Liver (tissue), 9 donors: Measurements from ENCODE around the gene TLE4. TPM values are rescaled to one million over a fixed set of nuclear protein-coding genes. Genes with fewer than 3 reads are reported as not detected.
"Not testable (repeated sequence)": the region's sequence is repeated elsewhere in the genome, so short reads cannot be mapped to it uniquely, and the experiment has no call there.

Experiments
- DNase-seq: peaks from one replicate; pipeline ENCODE4 v3.0.0-alpha.2; 2017; ENCODE audit warnings: low spot score
- H3K27ac ChIP-seq, 2 donors: one replicate each; pipeline ENCODE4 v1.7.0; 2013; ENCODE audit warnings: inconsistent platforms in 2 of 2, low read length in 2 of 2, control low read depth in 1 of 2, low read depth in 1 of 2, mild to moderate bottlenecking in 1 of 2
- H3K27me3 ChIP-seq, 4 donors: one replicate each; pipeline versions ENCODE4 v1.6.1 to v1.7.0; 2013; ENCODE audit warnings: low read length in 3 of 4, inconsistent platforms in 1 of 4, mild to moderate bottlenecking in 1 of 4, moderate library complexity in 1 of 4; ENCODE audit not compliant: control insufficient read depth in 4 of 4, insufficient read depth in 4 of 4
- H3K36me3 ChIP-seq, 4 donors: one replicate each; pipeline versions ENCODE4 v1.6.1 to v1.7.0; 2013; ENCODE audit warnings: low read length in 3 of 4, mild to moderate bottlenecking in 3 of 4, low read depth in 1 of 4, moderate library complexity in 1 of 4; ENCODE audit not compliant: control insufficient read depth in 4 of 4, insufficient read depth in 3 of 4
- H3K4me1 ChIP-seq, 4 donors: one replicate each; pipeline versions ENCODE4 v1.6.1 to v1.7.0; 2013; ENCODE audit warnings: low read length in 3 of 4, mild to moderate bottlenecking in 3 of 4, moderate library complexity in 1 of 4; ENCODE audit not compliant: control insufficient read depth in 4 of 4, insufficient read depth in 4 of 4
- H3K4me3 ChIP-seq, 3 donors: one replicate each; pipeline versions ENCODE4 v1.6.1 to v1.7.0; 2013; ENCODE audit warnings: low read length in 3 of 3, control low read depth in 1 of 3, low read depth in 1 of 3, mild to moderate bottlenecking in 1 of 3
- H3K9ac ChIP-seq, 2 donors: one replicate each; pipeline ENCODE4 v1.7.0; 2013; ENCODE audit warnings: low read length in 2 of 2, mild to moderate bottlenecking in 2 of 2, moderate library complexity in 2 of 2, control low read depth in 1 of 2, low read depth in 1 of 2
- H3K9me3 ChIP-seq, 4 donors: one replicate each; pipeline versions ENCODE4 v1.6.1 to v1.7.0; 2013; ENCODE audit warnings: low read length in 3 of 4; ENCODE audit not compliant: control insufficient read depth in 4 of 4
- ATF3 ChIP-seq: IDR thresholded peaks from 2 replicates; pipeline ENCODE4 v1.6.1; 2016; ENCODE audit warnings: antibody characterized with exemption
- EGR1 ChIP-seq, 2 donors: IDR thresholded peaks; 2 replicates each; pipeline ENCODE4 v1.6.1; 2016 to 2018; ENCODE audit warnings: antibody characterized with exemption in 2 of 2, low read depth in 2 of 2
- FOXA1 ChIP-seq: IDR thresholded peaks from 2 replicates; pipeline ENCODE4 v1.6.1; 2016; ENCODE audit warnings: antibody characterized with exemption
- GABPA ChIP-seq, 2 donors: IDR thresholded peaks in 1 of 2; conservative IDR thresholded peaks in 1 of 2; 2 replicates each; pipeline ENCODE4 v1.6.1; 2016; ENCODE audit warnings: antibody characterized with exemption in 2 of 2, mild to moderate bottlenecking in 1 of 2, moderate library complexity in 1 of 2
- HNF4A ChIP-seq, 2 donors: conservative IDR thresholded peaks; 2 replicates each; pipeline ENCODE4 v1.6.1; 2016; ENCODE audit warnings: antibody characterized with exemption in 2 of 2, mild to moderate bottlenecking in 2 of 2
- RAD21 ChIP-seq, 2 donors: IDR thresholded peaks; 2 replicates each; pipeline ENCODE4 v1.6.1; 2016; ENCODE audit warnings: antibody characterized with exemption in 2 of 2, mild to moderate bottlenecking in 2 of 2
- TAF1 ChIP-seq: conservative IDR thresholded peaks from 2 replicates; pipeline ENCODE4 v1.6.1; 2016; ENCODE audit warnings: antibody characterized with exemption, mild to moderate bottlenecking
- WGBS: extraction: QIAGEN DNeasy Blood & Tissue Kit; methylation state at CpG from one replicate; pipeline ENCODE4 v1.1.7; 2013; 5-methylcytosine and 5-hydroxymethylcytosine counted together
- polyA plus RNA-seq, 2 donors: library from polyadenylated mRNA; stranded (reverse) in 1 of 2; unstranded in 1 of 2; fragments of 200-250 nt in 1 of 2; fragments of >200 nt in 1 of 2; fragmentation: Nextera tagmentation in 1 of 2; extraction: Ambion mirVana in 1 of 2; gene quantifications; one replicate each; pipeline versions ENCODE4 v1.2.1 to v1.2.3, GENCODE V29; 2013 to 2015
- total RNA-seq, 2 donors: library from RNA; depleted of rRNA; stranded (reverse); fragments of >200 nt; gene quantifications; one replicate each; pipeline ENCODE4 v1.2.3, GENCODE V29; 2014
- TF ChIP-seq, protein P1 (sequence below): IDR thresholded peaks from 2 replicates; pipeline ENCODE4 v1.6.1; 2016; ENCODE audit warnings: antibody characterized with exemption, mild to moderate bottlenecking
- TF ChIP-seq, protein P2 (sequence below): IDR thresholded peaks from 2 replicates; pipeline ENCODE4 v1.6.1; 2016; ENCODE audit warnings: antibody characterized with exemption
- donor health status: healthy.
- donor health status: healthy.
- donor health status: healthy.
- donor health status: healthy.
- donor health status: healthy.

Gene TLE4
- total and polyA plus RNA-seq, 4 donors = 2.5 to 6.6 (median 4.7) TPM

GRCh38 chr9:79651251-79651795 lies 79.6 kb downstream of the TLE4 start:
- Histone ChIP-seq H3K27ac (no peak overlapping the region), H3K27me3 (no peaks in the 10 kb centered on the region), H3K9me3 (no peaks in the 10 kb centered on the region), H3K4me3 (no peak overlapping the region), H3K9ac (no peak overlapping the region), H3K4me1 (no peaks in the 10 kb centered on the region), H3K36me3 (no peaks in the 10 kb centered on the region)
- TF ChIP-seq RAD21 (IDR thresholded peaks at IDR 0.05) (no peak), ATF3 (no peak), TAF1 (no peak), EGR1 (IDR thresholded peaks at IDR 0.05; ENCODE audit: low read depth in 2 of 2) (no peak)
- TF ChIP-seq, protein P1, sequence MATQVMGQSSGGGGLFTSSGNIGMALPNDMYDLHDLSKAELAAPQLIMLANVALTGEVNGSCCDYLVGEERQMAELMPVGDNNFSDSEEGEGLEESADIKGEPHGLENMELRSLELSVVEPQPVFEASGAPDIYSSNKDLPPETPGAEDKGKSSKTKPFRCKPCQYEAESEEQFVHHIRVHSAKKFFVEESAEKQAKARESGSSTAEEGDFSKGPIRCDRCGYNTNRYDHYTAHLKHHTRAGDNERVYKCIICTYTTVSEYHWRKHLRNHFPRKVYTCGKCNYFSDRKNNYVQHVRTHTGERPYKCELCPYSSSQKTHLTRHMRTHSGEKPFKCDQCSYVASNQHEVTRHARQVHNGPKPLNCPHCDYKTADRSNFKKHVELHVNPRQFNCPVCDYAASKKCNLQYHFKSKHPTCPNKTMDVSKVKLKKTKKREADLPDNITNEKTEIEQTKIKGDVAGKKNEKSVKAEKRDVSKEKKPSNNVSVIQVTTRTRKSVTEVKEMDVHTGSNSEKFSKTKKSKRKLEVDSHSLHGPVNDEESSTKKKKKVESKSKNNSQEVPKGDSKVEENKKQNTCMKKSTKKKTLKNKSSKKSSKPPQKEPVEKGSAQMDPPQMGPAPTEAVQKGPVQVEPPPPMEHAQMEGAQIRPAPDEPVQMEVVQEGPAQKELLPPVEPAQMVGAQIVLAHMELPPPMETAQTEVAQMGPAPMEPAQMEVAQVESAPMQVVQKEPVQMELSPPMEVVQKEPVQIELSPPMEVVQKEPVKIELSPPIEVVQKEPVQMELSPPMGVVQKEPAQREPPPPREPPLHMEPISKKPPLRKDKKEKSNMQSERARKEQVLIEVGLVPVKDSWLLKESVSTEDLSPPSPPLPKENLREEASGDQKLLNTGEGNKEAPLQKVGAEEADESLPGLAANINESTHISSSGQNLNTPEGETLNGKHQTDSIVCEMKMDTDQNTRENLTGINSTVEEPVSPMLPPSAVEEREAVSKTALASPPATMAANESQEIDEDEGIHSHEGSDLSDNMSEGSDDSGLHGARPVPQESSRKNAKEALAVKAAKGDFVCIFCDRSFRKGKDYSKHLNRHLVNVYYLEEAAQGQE = no peak
- TF ChIP-seq, protein P2, sequence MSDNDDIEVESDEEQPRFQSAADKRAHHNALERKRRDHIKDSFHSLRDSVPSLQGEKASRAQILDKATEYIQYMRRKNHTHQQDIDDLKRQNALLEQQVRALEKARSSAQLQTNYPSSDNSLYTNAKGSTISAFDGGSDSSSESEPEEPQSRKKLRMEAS = no peak
- DNase-seq = no peak
- 88% methylated on average over 10 of the region's 10 CpGs for WGBS

GRCh38 chr9:79652598-79652997 lies 80.8 kb downstream of the TLE4 start:
- TF ChIP-seq GABPA (IDR thresholded peaks at IDR 0.05 in 1 of 2, conservative IDR thresholded peaks at IDR 0.05 in 1 of 2) = no peak
- no peak for TF ChIP-seq FOXA1
- TF ChIP-seq EGR1 (IDR thresholded peaks at IDR 0.05; ENCODE audit: low read depth in 2 of 2) = no peak
- TF ChIP-seq ATF3 = no peak
- no peak for TF ChIP-seq HNF4A (conservative IDR thresholded peaks at IDR 0.05)

GRCh38 chr9:79654591-79655382 lies 83.0 kb downstream of the TLE4 start:
- WGBS = 98% methylated on average over 13 of the region's 13 CpGs
- not testable (repeated sequence) for H3K4me1 ChIP-seq, DNase-seq

More at GRCh38 chr9:79652598-79652997, 80.8 kb downstream of the TLE4 start:
- Histone ChIP-seq H3K4me1 (no peaks in the 10 kb centered on the region), H3K4me3 (no peak overlapping the region), H3K27me3 (no peaks in the 10 kb centered on the region), H3K9me3 (no peaks in the 10 kb centered on the region), H3K36me3 (peaks cover 0 to 2% (median 0%) of the 10 kb centered on the region in 4 donors), H3K9ac (no peak overlapping the region), H3K27ac (no peak overlapping the region)
- 96% methylated on average over 3 of the region's 3 CpGs for WGBS
- no peak for DNase-seq

More at GRCh38 chr9:79654591-79655382, 83.0 kb downstream of the TLE4 start:
- H3K9me3 ChIP-seq, H3K4me3 ChIP-seq, H3K27me3 ChIP-seq, H3K27ac ChIP-seq, H3K9ac ChIP-seq, H3K36me3 ChIP-seq: not testable (repeated sequence)
